ENCODE measurements around the gene PLCE1. TPM values are rescaled to one million over a fixed set of nuclear protein-coding genes. Genes with fewer than 3 reads are reported as not detected.

PLCE1 gene
- total RNA-seq, 1 donor from 2014 or later: not detected

- H3K4me3 Mint-ChIP-seq: no peak overlapping the region
- intact Hi-C loops (cut with micrococcal nuclease): no loop called here
- DNase-seq (ENCODE audit: low spot score): no peak
- H3K9me3 Mint-ChIP-seq: no peaks in the 10 kb centered on the region
- no peak overlapping the region for H3K27ac Mint-ChIP-seq
- no peaks in the 10 kb centered on the region for H3K4me1 Mint-ChIP-seq (ENCODE audit: low read depth)
- H3K27me3 Mint-ChIP-seq (ENCODE audit: insufficient read depth): peaks cover 35% of the 10 kb centered on the region
- H3K36me3 Mint-ChIP-seq (ENCODE audit: low read depth): no peaks in the 10 kb centered on the region
These were observed 3.8 kb downstream of the PLCE1 start for GRCh38 chr10:93997546-93997945.

GRCh38 chr10:93999401-93999851 lies 5.7 kb downstream of the PLCE1 start:
- no peak overlapping the region for H3K4me3 Mint-ChIP-seq
- no peaks in the 10 kb centered on the region for H3K36me3 Mint-ChIP-seq (ENCODE audit: low read depth)
- DNase-seq (ENCODE audit: low spot score): no peak
- no peaks in the 10 kb centered on the region for H3K9me3 Mint-ChIP-seq
- peaks cover 23% of the 10 kb centered on the region for H3K27me3 Mint-ChIP-seq (ENCODE audit: insufficient read depth)
- H3K4me1 Mint-ChIP-seq (ENCODE audit: low read depth): no peaks in the 10 kb centered on the region
- intact Hi-C loops (cut with micrococcal nuclease): no loop called here
- H3K27ac Mint-ChIP-seq: no peak overlapping the region

GRCh38 chr10:94000638-94001415 lies 7.1 kb downstream of the PLCE1 start:
- intact Hi-C loops (cut with micrococcal nuclease): no loop called here
- Mint-ChIP-seq H3K36me3 (ENCODE audit: low read depth) (no peaks in the 10 kb centered on the region), H3K27ac (no peak overlapping the region), H3K4me3 (no peak overlapping the region), H3K27me3 (ENCODE audit: insufficient read depth) (peaks cover 15% of the 10 kb centered on the region), H3K9me3 (no peaks in the 10 kb centered on the region), H3K4me1 (ENCODE audit: low read depth) (no peaks in the 10 kb centered on the region)
- no peak for DNase-seq (ENCODE audit: low spot score)

- Mint-ChIP-seq H3K4me1 (ENCODE audit: low read depth) (no peaks in the 10 kb centered on the region), H3K9me3 (no peaks in the 10 kb centered on the region), H3K4me3 (no peak overlapping the region), H3K27me3 (ENCODE audit: insufficient read depth) (peaks cover 10% of the 10 kb centered on the region), H3K27ac (no peak overlapping the region), H3K36me3 (ENCODE audit: low read depth) (no peaks in the 10 kb centered on the region)
- DNase-seq (ENCODE audit: low spot score): no peak
- intact Hi-C loops (cut with micrococcal nuclease): no loop called here
These were observed 7.7 kb downstream of the PLCE1 start for GRCh38 chr10:94001416-94001810.

- H3K36me3 Mint-ChIP-seq (ENCODE audit: low read depth): no peaks in the 10 kb centered on the region
- H3K27ac Mint-ChIP-seq: no peak overlapping the region
- no peak overlapping the region for H3K4me3 Mint-ChIP-seq
- intact Hi-C loops (cut with micrococcal nuclease): no loop called here
- DNase-seq (ENCODE audit: low spot score): no peak
- H3K9me3 Mint-ChIP-seq: no peaks in the 10 kb centered on the region
- peaks cover 9% of the 10 kb centered on the region for H3K27me3 Mint-ChIP-seq (ENCODE audit: insufficient read depth)
- H3K4me1 Mint-ChIP-seq (ENCODE audit: low read depth): no peaks in the 10 kb centered on the region
These were observed 8.4 kb downstream of the PLCE1 start for GRCh38 chr10:94002156-94002555.

GRCh38 chr10:94003488-94003887 lies 9.8 kb downstream of the PLCE1 start:
- Mint-ChIP-seq H3K4me1 (ENCODE audit: low read depth) (no peaks in the 10 kb centered on the region), H3K9me3 (no peaks in the 10 kb centered on the region), H3K4me3 (no peak overlapping the region), H3K27ac (no peak overlapping the region), H3K27me3 (ENCODE audit: insufficient read depth) (peaks cover 6% of the 10 kb centered on the region), H3K36me3 (ENCODE audit: low read depth) (no peaks in the 10 kb centered on the region)
- intact Hi-C loops (cut with micrococcal nuclease): no loop called here
- no peak for DNase-seq (ENCODE audit: low spot score)

GRCh38 chr10:94005050-94005449 lies 11.3 kb downstream of the PLCE1 start:
- DNase-seq (ENCODE audit: low spot score): no peak
- H3K4me1 Mint-ChIP-seq (ENCODE audit: low read depth): no peaks in the 10 kb centered on the region
- H3K36me3 Mint-ChIP-seq (ENCODE audit: low read depth): no peaks in the 10 kb centered on the region
- no peaks in the 10 kb centered on the region for H3K9me3 Mint-ChIP-seq
- no peak overlapping the region for H3K4me3 Mint-ChIP-seq
- no peak overlapping the region for H3K27ac Mint-ChIP-seq
- peaks cover 6% of the 10 kb centered on the region for H3K27me3 Mint-ChIP-seq (ENCODE audit: insufficient read depth)
- intact Hi-C loops (cut with micrococcal nuclease): no loop called here

- H3K4me3 Mint-ChIP-seq: no peak overlapping the region
- intact Hi-C loops (cut with micrococcal nuclease): no loop called here
- peaks cover 6% of the 10 kb centered on the region for H3K27me3 Mint-ChIP-seq (ENCODE audit: insufficient read depth)
- no peaks in the 10 kb centered on the region for H3K9me3 Mint-ChIP-seq
- DNase-seq (ENCODE audit: low spot score): no peak
- no peak overlapping the region for H3K27ac Mint-ChIP-seq
- no peaks in the 10 kb centered on the region for H3K4me1 Mint-ChIP-seq (ENCODE audit: low read depth)
- H3K36me3 Mint-ChIP-seq (ENCODE audit: low read depth): no peaks in the 10 kb centered on the region
These were observed 13.1 kb downstream of the PLCE1 start for GRCh38 chr10:94006591-94007550.

GRCh38 chr10:94008526-94008925 lies 14.8 kb downstream of the PLCE1 start:
- Mint-ChIP-seq H3K4me1 (ENCODE audit: low read depth) (no peaks in the 10 kb centered on the region), H3K27me3 (ENCODE audit: insufficient read depth) (peaks cover 6% of the 10 kb centered on the region), H3K27ac (no peak overlapping the region), H3K36me3 (ENCODE audit: low read depth) (no peaks in the 10 kb centered on the region), H3K4me3 (no peak overlapping the region), H3K9me3 (no peaks in the 10 kb centered on the region)
- intact Hi-C loops (cut with micrococcal nuclease): no loop called here
- no peak for DNase-seq (ENCODE audit: low spot score)

- intact Hi-C loops (cut with micrococcal nuclease): no loop called here
- no peaks in the 10 kb centered on the region for H3K36me3 Mint-ChIP-seq (ENCODE audit: low read depth)
- DNase-seq (ENCODE audit: low spot score): no peak
- no peaks in the 10 kb centered on the region for H3K27me3 Mint-ChIP-seq (ENCODE audit: insufficient read depth)
- no peaks in the 10 kb centered on the region for H3K9me3 Mint-ChIP-seq
- no peaks in the 10 kb centered on the region for H3K4me1 Mint-ChIP-seq (ENCODE audit: low read depth)
- H3K27ac Mint-ChIP-seq: no peak overlapping the region
- no peak overlapping the region for H3K4me3 Mint-ChIP-seq
These were observed 16.4 kb downstream of the PLCE1 start for GRCh38 chr10:94010116-94010515.

- intact Hi-C loops (cut with micrococcal nuclease): no loop called here
- no peak overlapping the region for H3K4me3 Mint-ChIP-seq
These were observed 17.2 kb downstream of the PLCE1 start for GRCh38 chr10:94010886-94011285.

GRCh38 chr10:94011296-94011695 lies 17.6 kb downstream of the PLCE1 start:
- Mint-ChIP-seq H3K9me3 (no peaks in the 10 kb centered on the region), H3K27me3 (ENCODE audit: insufficient read depth) (no peaks in the 10 kb centered on the region), H3K4me1 (ENCODE audit: low read depth) (no peaks in the 10 kb centered on the region), H3K4me3 (no peak overlapping the region), H3K27ac (no peak overlapping the region), H3K36me3 (ENCODE audit: low read depth) (no peaks in the 10 kb centered on the region)
- DNase-seq (ENCODE audit: low spot score): no peak
- intact Hi-C loops (cut with micrococcal nuclease): no loop called here

More at GRCh38 chr10:94010886-94011285, 17.2 kb downstream of the PLCE1 start:
- Mint-ChIP-seq H3K36me3 (ENCODE audit: low read depth) (no peaks in the 10 kb centered on the region), H3K4me1 (ENCODE audit: low read depth) (no peaks in the 10 kb centered on the region), H3K27me3 (ENCODE audit: insufficient read depth) (no peaks in the 10 kb centered on the region), H3K27ac (no peak overlapping the region), H3K9me3 (no peaks in the 10 kb centered on the region)
- DNase-seq (ENCODE audit: low spot score): no peak

GRCh38 chr10:94012834-94013233 lies 19.1 kb downstream of the PLCE1 start:
- DNase-seq (ENCODE audit: low spot score): no peak
- H3K36me3 Mint-ChIP-seq (ENCODE audit: low read depth): no peaks in the 10 kb centered on the region
- no peaks in the 10 kb centered on the region for H3K27me3 Mint-ChIP-seq (ENCODE audit: insufficient read depth)
- H3K4me1 Mint-ChIP-seq (ENCODE audit: low read depth): no peaks in the 10 kb centered on the region
- H3K27ac Mint-ChIP-seq: no peak overlapping the region
- no peaks in the 10 kb centered on the region for H3K9me3 Mint-ChIP-seq
- no peak overlapping the region for H3K4me3 Mint-ChIP-seq
- intact Hi-C loops (cut with micrococcal nuclease): no loop called here

Data from activated T-helper 1 cell treated with anti-CD3 and anti-CD28 coated beads, Interleukin-12 subunit alpha, Interleukin-12 subunit beta, Interleukin-2, Interleukin-4 antibody, amounts not matched to agents 30 ng/mL and 10 ng/mL and 1 ng/mL, durations not matched to agents 14 hours and 24 hours and 36 hours (primary cell).